B cell (primary cell): ENCODE data around the gene METTL9. TPM values are rescaled to one million over a fixed set of nuclear protein-coding genes. Genes with fewer than 3 reads are reported as not detected.

Source experiments
- ATAC-seq: fragments of 200-7000 bp; cut with Tn5 transposase; one replicate; pipeline ENCODE4 v1.10.0; 2021; ENCODE audit warnings: low read depth, mild to moderate bottlenecking, moderate number of reproducible peaks, moderate library complexity
- CTCF ChIA-PET: fragments of 350-600 bp; sonication (Branson Sonifier 250); formaldehyde crosslinking; loops from one replicate; lab custom pipeline; 2021; ENCODE audit warnings: antibody characterized with exemption, inconsistent platforms; lab: Charles Lee
- POLR2A ChIA-PET: fragments of 350-600 bp; sonication (Branson Sonifier 250); formaldehyde crosslinking; loops from one replicate; lab custom pipeline; 2021; ENCODE audit warnings: antibody characterized with exemption; lab: Charles Lee
- DNase-seq: peaks from one replicate; pipeline ENCODE4 v3.0.0; 2013
- H2AFZ ChIP-seq: 2 replicates; pipeline ENCODE4 v1.6.1; 2012; ENCODE audit warnings: mild to moderate bottlenecking, low read depth, low read length; ENCODE audit not compliant: insufficient read depth, poor library complexity, severe bottlenecking
- H3K27ac ChIP-seq, 2 donors: 1 replicate in 1 of 2; 2 replicates in 1 of 2; pipeline ENCODE4 v1.5.1; 2012 to 2013; ENCODE audit warnings: low read length in 2 of 2, mild to moderate bottlenecking in 2 of 2, moderate library complexity in 1 of 2
- H3K27me3 ChIP-seq, 4 experiments: fragments of 200-600 bp in 1 of 4; sonication (generic) in 1 of 4; replicated peaks in 1 of 4; 1 replicate in 2 of 4; 2 replicates in 2 of 4; pipeline versions ENCODE4 v1.6.1 to v1.7.0; 2013 to 2016; ENCODE audit warnings: low read length in 3 of 4, mild to moderate bottlenecking in 2 of 4, mixed read lengths in 1 of 4, moderate library complexity in 1 of 4; ENCODE audit not compliant: insufficient read depth in 4 of 4, control insufficient read depth in 3 of 4; ENCODE audit errors: control extremely low read depth in 1 of 4
- H3K36me3 ChIP-seq, 2 experiments: replicated peaks in 1 of 2; 1 replicate in 1 of 2; 2 replicates in 1 of 2; pipeline versions ENCODE4 v1.6.1 to v1.7.1; 2013; ENCODE audit warnings: low read length in 1 of 2; ENCODE audit not compliant: insufficient read depth in 2 of 2, control insufficient read depth in 1 of 2; ENCODE audit errors: control extremely low read depth in 1 of 2, extremely low read depth in 1 of 2
- H3K4me1 ChIP-seq, 2 donors: fragments of 200-600 bp in 1 of 2; sonication (generic) in 1 of 2; 1 replicate in 1 of 2; 2 replicates in 1 of 2; pipeline versions ENCODE4 v1.5.1 to v1.6.1; 2013 to 2017; ENCODE audit warnings: low read length in 2 of 2; ENCODE audit not compliant: control insufficient read depth in 2 of 2, insufficient read depth in 2 of 2
- H3K4me2 ChIP-seq: replicated peaks from 2 replicates; pipeline ENCODE3; 2012; ENCODE audit warnings: mild to moderate bottlenecking, low read depth, low read length; ENCODE audit not compliant: poor library complexity, severe bottlenecking
- H3K4me3 ChIP-seq, 5 experiments: fragments of 200-600 bp in 1 of 5; sonication (generic) in 1 of 5; 1 replicate in 3 of 5; 2 replicates in 2 of 5; pipeline versions ENCODE4 v1.5.1 to v1.7.0; 2011 to 2016; ENCODE audit warnings: low read length in 4 of 5, mild to moderate bottlenecking in 4 of 5, low read depth in 2 of 5, control low read depth in 1 of 5, moderate library complexity in 1 of 5; ENCODE audit not compliant: insufficient read depth in 1 of 5; ENCODE audit errors: control extremely low read depth in 1 of 5, extremely low read depth in 1 of 5
- H3K79me2 ChIP-seq: fragments of 200-600 bp; sonication (generic); one replicate; pipeline ENCODE4 v1.6.0; 2016; ENCODE audit warnings: low read length; ENCODE audit not compliant: control insufficient read depth, insufficient read depth
- H3K9ac ChIP-seq: fragments of 200-600 bp; sonication (generic); 2 replicates; pipeline ENCODE4 v1.6.1; 2017; ENCODE audit warnings: mild to moderate bottlenecking, low read length, moderate library complexity
- H3K9me3 ChIP-seq, 3 donors: one replicate each; pipeline versions ENCODE4 v1.6.1 to v1.7.1; 2013; ENCODE audit warnings: low read length in 2 of 3; ENCODE audit not compliant: control insufficient read depth in 2 of 3, insufficient read depth in 1 of 3; ENCODE audit errors: control extremely low read depth in 1 of 3
- H4K20me1 ChIP-seq: 2 replicates; pipeline ENCODE4 v1.6.0; 2012; ENCODE audit warnings: mild to moderate bottlenecking, low read length; ENCODE audit not compliant: insufficient read depth, control insufficient read depth, poor library complexity, severe bottlenecking
- H3K27ac Mint-ChIP-seq: one replicate; pipeline ENCODE4 v1.8.0; 2021; ENCODE audit warnings: mixed read lengths
- H3K27me3 Mint-ChIP-seq: one replicate; pipeline ENCODE4 v1.8.0; 2021; ENCODE audit warnings: mixed read lengths
- H3K4me1 Mint-ChIP-seq: one replicate; pipeline ENCODE4 v1.8.0; 2021; ENCODE audit warnings: mixed read lengths
- H3K4me3 Mint-ChIP-seq: one replicate; pipeline ENCODE4 v1.8.0; 2021; ENCODE audit warnings: mixed read lengths
- H3K9me3 Mint-ChIP-seq: one replicate; pipeline ENCODE4 v1.8.0; 2022; ENCODE audit warnings: mixed read lengths; ENCODE audit not compliant: insufficient read depth
- EZH2 ChIP-seq: IDR thresholded peaks from 2 replicates; pipeline ENCODE4 v1.6.1; 2012; ENCODE audit warnings: borderline replicate concordance, low read depth, mild to moderate bottlenecking, moderate library complexity, low read length; ENCODE audit not compliant: insufficient read depth, poor library complexity, severe bottlenecking
- WGBS: methylation state at CpG from one replicate; pipeline ENCODE4 v1.1.5; 2013; ENCODE audit warnings: missing lambda C conversion rate; ENCODE audit not compliant: insufficient coverage; 5-methylcytosine and 5-hydroxymethylcytosine counted together
- intact Hi-C: fragments of 100-400 bp; cut with micrococcal nuclease; formaldehyde crosslinking; loops from one replicate; pipeline ENCODE4 v1.10.0; 2022
- polyA plus RNA-seq: library from polyadenylated mRNA; depleted of rRNA; stranded (reverse); fragments of >200 nt; gene quantifications from 2 replicates; pipeline ENCODE4 v1.2.3, GENCODE V29; 2012
- total RNA-seq, 2 donors: library from RNA; stranded (reverse); fragments of 120-200 nt in 1 of 2; gene quantifications; 1 replicate in 1 of 2; 2 replicates in 1 of 2; pipeline versions ENCODE4 v1.2.3 to v1.2.4, GENCODE V29; 2013 to 2022
- TF ChIP-seq, protein P1 (sequence below): fragments of 200-600 bp; IDR thresholded peaks from one replicate; pipeline ENCODE4 v1.8.0; 2022; ENCODE audit warnings: antibody characterized with exemption, mild to moderate bottlenecking

METTL9 gene
- total and polyA plus RNA-seq, 2 donors (not counting 1 experiment from before 2014, with no cell fraction given) = 34.0 to 57.7 TPM

DNA sequence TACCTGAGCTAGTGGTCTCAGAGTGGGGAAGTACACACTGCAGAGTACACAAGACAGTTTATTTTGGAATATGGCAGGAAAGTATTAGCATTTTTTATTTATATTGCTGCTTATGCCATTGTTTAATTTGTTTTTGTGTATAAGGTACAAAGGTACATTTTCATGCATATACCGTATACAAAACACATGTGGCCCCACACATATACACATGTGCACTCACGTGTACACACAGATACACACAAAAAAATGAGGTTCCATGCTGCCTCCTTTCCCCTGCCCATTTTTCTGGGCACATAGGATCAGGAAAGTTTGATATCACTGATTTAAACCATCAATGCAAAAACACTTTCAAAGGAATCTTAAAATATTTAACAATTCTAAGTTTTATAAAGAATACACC lies 40.1 kb downstream of the METTL9 start:
- Mint-ChIP-seq H3K27me3 (no peaks in the 10 kb centered on the region), H3K4me3 (no peak overlapping the region), H3K9me3 (no peaks in the 10 kb centered on the region), H3K4me1 (peaks cover 21% of the 10 kb centered on the region), H3K27ac (no peak overlapping the region)
- ATAC-seq (no peak), DNase-seq (no peak)
- ChIA-PET CTCF (interaction anchor here (0.9 to 6.7 kb wide), 16 partner anchors 9 to 1421 kb away, joined by 3 to 66 read pairs (median 8); no protein-coding TSS in a partner anchor), POLR2A (no interaction called here)
- TF ChIP-seq, protein P1, sequence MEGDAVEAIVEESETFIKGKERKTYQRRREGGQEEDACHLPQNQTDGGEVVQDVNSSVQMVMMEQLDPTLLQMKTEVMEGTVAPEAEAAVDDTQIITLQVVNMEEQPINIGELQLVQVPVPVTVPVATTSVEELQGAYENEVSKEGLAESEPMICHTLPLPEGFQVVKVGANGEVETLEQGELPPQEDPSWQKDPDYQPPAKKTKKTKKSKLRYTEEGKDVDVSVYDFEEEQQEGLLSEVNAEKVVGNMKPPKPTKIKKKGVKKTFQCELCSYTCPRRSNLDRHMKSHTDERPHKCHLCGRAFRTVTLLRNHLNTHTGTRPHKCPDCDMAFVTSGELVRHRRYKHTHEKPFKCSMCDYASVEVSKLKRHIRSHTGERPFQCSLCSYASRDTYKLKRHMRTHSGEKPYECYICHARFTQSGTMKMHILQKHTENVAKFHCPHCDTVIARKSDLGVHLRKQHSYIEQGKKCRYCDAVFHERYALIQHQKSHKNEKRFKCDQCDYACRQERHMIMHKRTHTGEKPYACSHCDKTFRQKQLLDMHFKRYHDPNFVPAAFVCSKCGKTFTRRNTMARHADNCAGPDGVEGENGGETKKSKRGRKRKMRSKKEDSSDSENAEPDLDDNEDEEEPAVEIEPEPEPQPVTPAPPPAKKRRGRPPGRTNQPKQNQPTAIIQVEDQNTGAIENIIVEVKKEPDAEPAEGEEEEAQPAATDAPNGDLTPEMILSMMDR = no peak
- TF ChIP-seq EZH2 = no peak
- Histone ChIP-seq H3K79me2 (no peaks in the 10 kb centered on the region), H3K4me3 (no peak overlapping the region), H3K9ac (no peak overlapping the region), H4K20me1 (no peaks in the 10 kb centered on the region), H3K27me3 (no peaks in the 10 kb centered on the region), H3K4me2 (no peak overlapping the region), H3K36me3 (peaks cover 0 to 3% of the 10 kb centered on the region in 2 experiments), H3K27ac (no peak overlapping the region), H3K9me3 (no peaks in the 10 kb centered on the region), H3K4me1 (peaks cover 9 to 16% of the 10 kb centered on the region in 2 donors), H2AFZ (no peak overlapping the region)
- intact Hi-C loops = no loop called here
- WGBS = no CpG with 5 or more reads among the region's 2 CpGs

GRCh38 chr16:21641916-21642315 lies 42.5 kb downstream of the METTL9 start:
- Mint-ChIP-seq H3K4me3 (no peak overlapping the region), H3K4me1 (peaks cover 41% of the 10 kb centered on the region), H3K27ac (no peak overlapping the region), H3K27me3 (no peaks in the 10 kb centered on the region), H3K9me3 (no peaks in the 10 kb centered on the region)
- ChIA-PET POLR2A (no interaction called here), CTCF (interaction anchor here (1.5 to 10.2 kb wide), 10 partner anchors 9 to 1418 kb away, joined by 3 to 159 read pairs (median 10); no protein-coding TSS in a partner anchor)
- H3K9me3 ChIP-seq = no peaks in the 10 kb centered on the region
- no peak for ATAC-seq
- peaks cover 6% of the 10 kb centered on the region for H3K79me2 ChIP-seq
- H3K36me3 ChIP-seq = peaks cover 0 to 3% of the 10 kb centered on the region in 2 experiments
- H3K4me1 ChIP-seq = peaks cover 30 to 39% of the 10 kb centered on the region in 2 donors
- TF ChIP-seq, protein P1 = no peak
- TF ChIP-seq EZH2 = no peak
- H3K4me2 ChIP-seq = no peak overlapping the region
- no CpG with 5 or more reads among the region's 6 CpGs for WGBS
- DNase-seq = no peak
- no peaks in the 10 kb centered on the region for H4K20me1 ChIP-seq
- no peak overlapping the region for H3K4me3 ChIP-seq
- no peak overlapping the region for H3K27ac ChIP-seq
- H2AFZ ChIP-seq = no peak overlapping the region
- no peaks in the 10 kb centered on the region for H3K27me3 ChIP-seq
- H3K9ac ChIP-seq = no peak overlapping the region
- intact Hi-C loops = loop anchor here (2.0 to 10.0 kb wide), 2 partner anchors 15 to 1793 kb away; no protein-coding TSS in a partner anchor
